Heart left ventricle (tissue), 16 donors: ENCODE data around the gene VSIG2. TPM values are rescaled to one million over a fixed set of nuclear protein-coding genes. Genes with fewer than 3 reads are reported as not detected.

Source experiments
- ATAC-seq, 4 donors: fragments of 200-7000 bp; cut with Tn5 transposase; one replicate each; pipeline ENCODE4 v1.9.1; 2020 to 2022; ENCODE audit warnings: moderate library complexity in 4 of 4, mild to moderate bottlenecking in 3 of 4, moderate number of reproducible peaks in 1 of 4
- DNase-seq, 5 donors: peaks; one replicate each; pipeline ENCODE4 v3.0.0-alpha.2; 2020
- H3K27ac ChIP-seq, 12 donors: fragments of 200-600 bp; sonication (generic) in 4 of 12; one replicate each; pipeline versions ENCODE4 v1.5.0 to v1.8.0; 2016 to 2022; ENCODE audit warnings: mild to moderate bottlenecking in 2 of 12
- H3K27me3 ChIP-seq, 9 donors: fragments of 200-600 bp; sonication (generic) in 2 of 9; one replicate each; pipeline versions ENCODE4 v1.5.1 to v1.8.0; 2016 to 2022; ENCODE audit warnings: mild to moderate bottlenecking in 3 of 9
- H3K36me3 ChIP-seq, 9 donors: fragments of 200-600 bp; sonication (generic) in 2 of 9; one replicate each; pipeline versions ENCODE4 v1.5.0 to v1.8.0; 2018 to 2022; ENCODE audit warnings: mild to moderate bottlenecking in 2 of 9
- H3K4me1 ChIP-seq, 12 donors: fragments of 200-600 bp; sonication (generic) in 4 of 12; one replicate each; pipeline versions ENCODE4 v1.5.0 to v1.8.0; 2016 to 2022; ENCODE audit warnings: mild to moderate bottlenecking in 3 of 12
- H3K4me3 ChIP-seq, 12 donors: fragments of 200-600 bp; sonication (generic) in 4 of 12; one replicate each; pipeline versions ENCODE4 v1.5.0 to v1.8.0; 2017 to 2022; ENCODE audit warnings: mild to moderate bottlenecking in 9 of 12, moderate library complexity in 4 of 12
- H3K9me3 ChIP-seq, 12 donors: fragments of 200-600 bp; sonication (generic) in 4 of 12; one replicate each; pipeline versions ENCODE4 v1.5.0 to v1.8.0; 2016 to 2022; ENCODE audit warnings: mild to moderate bottlenecking in 1 of 12
- POLR2A ChIP-seq, 2 donors: fragments of 450-650 bp; IDR thresholded peaks; one replicate each; pipeline ENCODE4 v1.6.1; 2017; ENCODE audit warnings: antibody characterized with exemption in 2 of 2, mild to moderate bottlenecking in 2 of 2, moderate library complexity in 2 of 2
- WGBS, 4 donors: extraction: QIAGEN DNeasy Blood & Tissue Kit in 2 of 4; methylation state at CpG; one replicate each; pipeline versions ENCODE4 v1.1.5 to v1.1.7; 2013 to 2018; 5-methylcytosine and 5-hydroxymethylcytosine counted together
- intact Hi-C, 10 donors: fragments of 100-400 bp; cut with DNase I; formaldehyde crosslinking; loops; one replicate each; pipeline versions ENCODE4 v1.11.1 to v1.14.2; 2022
- polyA plus RNA-seq, 2 donors: library from polyadenylated mRNA; stranded (reverse); fragments of 200-250 nt; gene quantifications; one replicate each; pipeline ENCODE4 v1.2.3, GENCODE V29; 2013
- total RNA-seq, 9 donors: library from RNA; depleted of rRNA in 2 of 9; stranded (reverse); fragments of >200 nt in 2 of 9; fragmentation: NEBNext Ultra II Directional in 3 of 9; extraction: Animal tissue kit (Norgen Biotek cat#: 25700) in 3 of 9; gene quantifications; one replicate each; pipeline versions ENCODE4 v1.1.0 to v1.2.4, GENCODE V29; 2016 to 2023
- TF ChIP-seq, protein P1 (sequence below), 12 donors: fragments of 200-600 bp; sonication (generic) in 4 of 12; IDR thresholded peaks; one replicate each; pipeline versions ENCODE4 v1.5.0 to v1.8.0; 2018 to 2022; ENCODE audit warnings: antibody characterized with exemption in 12 of 12, mild to moderate bottlenecking in 5 of 12
- donor health status: ischemic (EF 13 %, LVEDD 7.1; RV severe dilation, severe dysfunction).
- donor health status: healthy with polysubstance abuse.
- donor health status: DM: no; HTN: yes; CAD: no.
- donor health status: DM: no; HTN: no; CAD: no.
- donor health status: ischemic (EF 25% LVEDD 6.9; RV normal size, moderate dysfunction).
- donor health status: ischemic (EF 25% LVEDD 5.7; RV mildly dilated, moderate dysfunction).
- donor health status: healthy.
- donor health status: DM: yes; HTN: yes; CAD: no.
- donor health status: ischemic (EF 35%, LVEDD 5.7; RV mildly dilated, moderate dysfunction).
- donor health status: nonischemic (EF 11% LVEDD 7.7; RV severe dilation, severe dysfunction).
- donor health status: DM: yes; HTN: yes; CAD: no.
- donor health status: PGD.
- donor health status: ischemic (EF 29% LVEDD 5.4; RV normal size, mild dysfunction).
- donor health status: nonischemic (EF 23%, LVEDD 6.1; RV moderate dilation, normal function).

The VSIG2 gene
- total and polyA plus RNA-seq, 11 donors: 0.42 to 4.8 (median 1.3) TPM

DNA sequence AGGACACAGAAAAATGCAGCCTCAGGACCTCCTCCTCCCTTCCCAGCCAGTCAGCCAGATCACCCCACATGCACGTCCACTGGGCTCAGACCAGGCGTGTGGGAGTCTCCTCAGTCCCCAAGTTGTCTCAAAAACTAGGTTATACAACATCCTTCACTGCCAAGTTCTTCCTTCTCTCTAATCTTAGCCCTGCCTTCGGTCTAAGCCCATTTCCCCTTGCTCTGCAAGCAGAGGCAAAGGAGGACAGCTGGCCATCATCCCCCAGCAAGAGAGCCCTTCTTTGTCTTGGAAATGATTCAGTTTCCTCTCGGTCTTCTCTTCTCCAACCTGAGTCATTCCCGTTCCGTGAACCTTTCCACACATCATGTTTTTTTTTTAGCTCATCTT lies 26.3 kb downstream of the VSIG2 start:
- Histone ChIP-seq H3K4me1 (peaks cover 6 to 26% (median 14%) of the 10 kb centered on the region in 12 donors), H3K9me3 (no peaks in the 10 kb centered on the region), H3K36me3 (no peaks in the 10 kb centered on the region), H3K27ac (peak overlapping the region in 7 of 12 donors; percentile 7 to 70 (median 29)), H3K4me3 (no peak overlapping the region), H3K27me3 (peaks cover 0 to 18% (median 3%) of the 10 kb centered on the region in 9 donors)
- WGBS, 4 donors: 12 to 24% (median 17%) methylated on average over 6 of the region's 6 CpGs
- DNase-seq: no peak
- peak in 3 of 4 donors; percentile 39 to 64 (median 41) for ATAC-seq
- intact Hi-C loops: no loop called here
- TF ChIP-seq, protein P1, sequence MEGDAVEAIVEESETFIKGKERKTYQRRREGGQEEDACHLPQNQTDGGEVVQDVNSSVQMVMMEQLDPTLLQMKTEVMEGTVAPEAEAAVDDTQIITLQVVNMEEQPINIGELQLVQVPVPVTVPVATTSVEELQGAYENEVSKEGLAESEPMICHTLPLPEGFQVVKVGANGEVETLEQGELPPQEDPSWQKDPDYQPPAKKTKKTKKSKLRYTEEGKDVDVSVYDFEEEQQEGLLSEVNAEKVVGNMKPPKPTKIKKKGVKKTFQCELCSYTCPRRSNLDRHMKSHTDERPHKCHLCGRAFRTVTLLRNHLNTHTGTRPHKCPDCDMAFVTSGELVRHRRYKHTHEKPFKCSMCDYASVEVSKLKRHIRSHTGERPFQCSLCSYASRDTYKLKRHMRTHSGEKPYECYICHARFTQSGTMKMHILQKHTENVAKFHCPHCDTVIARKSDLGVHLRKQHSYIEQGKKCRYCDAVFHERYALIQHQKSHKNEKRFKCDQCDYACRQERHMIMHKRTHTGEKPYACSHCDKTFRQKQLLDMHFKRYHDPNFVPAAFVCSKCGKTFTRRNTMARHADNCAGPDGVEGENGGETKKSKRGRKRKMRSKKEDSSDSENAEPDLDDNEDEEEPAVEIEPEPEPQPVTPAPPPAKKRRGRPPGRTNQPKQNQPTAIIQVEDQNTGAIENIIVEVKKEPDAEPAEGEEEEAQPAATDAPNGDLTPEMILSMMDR (IDR thresholded peaks at IDR 0.05): no peak
- no peak for TF ChIP-seq POLR2A (IDR thresholded peaks at IDR 0.05)

DNA sequence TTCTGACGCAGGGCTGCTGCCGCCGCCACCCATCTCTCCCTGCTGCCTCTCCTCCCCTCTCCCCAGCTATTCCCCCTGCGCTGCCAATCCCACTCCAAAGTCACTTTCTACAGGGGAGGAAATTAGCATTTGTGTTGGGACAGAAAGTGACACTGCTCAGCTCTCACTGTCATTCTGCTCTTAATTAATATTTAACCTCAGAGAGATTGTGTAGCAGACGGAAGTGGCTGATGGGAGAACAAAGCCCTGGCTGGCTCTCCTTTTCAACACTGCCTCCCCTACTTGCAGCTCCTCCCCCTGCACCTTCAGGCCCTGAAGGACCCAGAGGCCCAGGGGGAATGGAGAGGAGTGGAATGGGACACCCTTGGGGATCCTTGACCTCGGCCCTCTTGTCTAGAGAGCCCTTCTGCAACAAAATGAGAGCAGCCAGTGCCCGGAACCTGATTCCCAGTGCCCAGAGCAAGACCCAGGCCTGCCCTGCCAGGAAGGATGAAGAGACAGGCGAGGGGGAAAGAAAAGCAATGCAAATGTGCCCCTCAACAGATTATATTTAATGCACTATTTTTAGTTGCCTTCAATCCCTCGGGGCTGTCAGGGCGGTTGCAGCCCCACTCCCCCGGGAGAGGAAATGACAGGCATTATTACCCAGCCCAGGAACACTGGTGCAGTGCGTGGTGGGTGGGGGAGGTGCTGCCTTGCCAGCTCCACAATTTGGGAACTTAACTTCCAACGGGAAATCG lies 26.9 kb downstream of the VSIG2 start:
- H3K9me3 ChIP-seq: no peaks in the 10 kb centered on the region
- H3K36me3 ChIP-seq: no peaks in the 10 kb centered on the region
- TF ChIP-seq, protein P1 (IDR thresholded peaks at IDR 0.05): no peak
- TF ChIP-seq POLR2A (IDR thresholded peaks at IDR 0.05): no peak
- H3K27ac ChIP-seq: peak overlapping the region in 9 of 12 donors; percentile 7 to 70 (median 24)
- H3K27me3 ChIP-seq: peaks cover 0 to 23% (median 3%) of the 10 kb centered on the region in 9 donors
- intact Hi-C loops: no loop called here
- 27 to 31% (median 28%) methylated on average over 14 of the region's 14 CpGs for WGBS, 4 donors
- no peak overlapping the region for H3K4me3 ChIP-seq
- ATAC-seq (peak in 3 of 4 donors; percentile 37 to 57 (median 56)), DNase-seq (peak in 2 of 5 donors; percentile 52 to 57)
- H3K4me1 ChIP-seq: peaks cover 6 to 26% (median 14%) of the 10 kb centered on the region in 12 donors

DNA sequence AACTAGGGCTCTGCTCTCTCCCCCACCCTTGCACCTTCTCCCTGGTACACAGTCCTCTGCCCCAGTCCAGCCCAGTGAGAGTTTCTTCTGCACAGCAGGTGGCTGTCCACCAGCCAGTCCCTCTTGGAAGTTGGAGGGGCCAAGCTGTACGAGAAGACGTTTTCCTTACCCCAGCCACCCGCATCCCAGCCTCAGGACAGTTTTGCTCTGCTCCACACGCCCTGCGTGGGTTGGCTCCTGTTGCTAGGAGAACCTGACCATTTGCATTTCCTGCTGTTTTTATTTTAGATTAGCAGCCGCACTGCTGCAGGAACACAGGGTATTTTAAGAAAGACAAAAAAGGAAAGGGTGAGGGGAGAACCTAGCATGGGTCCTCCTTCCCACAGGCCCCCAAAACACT lies 29.9 kb downstream of the VSIG2 start:
- Histone ChIP-seq H3K9me3 (no peaks in the 10 kb centered on the region), H3K36me3 (no peaks in the 10 kb centered on the region), H3K4me1 (peaks cover 6 to 45% (median 26%) of the 10 kb centered on the region in 12 donors), H3K27ac (no peak overlapping the region), H3K27me3 (peaks cover 0 to 42% (median 22%) of the 10 kb centered on the region in 9 donors), H3K4me3 (no peak overlapping the region)
- intact Hi-C loops: no loop called here
- no peak for ATAC-seq
- no peak for DNase-seq
- WGBS, 4 donors: 21 to 30% (median 26%) methylated on average over 6 of the region's 6 CpGs
- TF ChIP-seq, protein P1 (IDR thresholded peaks at IDR 0.05): no peak
- TF ChIP-seq POLR2A (IDR thresholded peaks at IDR 0.05): no peak

DNA sequence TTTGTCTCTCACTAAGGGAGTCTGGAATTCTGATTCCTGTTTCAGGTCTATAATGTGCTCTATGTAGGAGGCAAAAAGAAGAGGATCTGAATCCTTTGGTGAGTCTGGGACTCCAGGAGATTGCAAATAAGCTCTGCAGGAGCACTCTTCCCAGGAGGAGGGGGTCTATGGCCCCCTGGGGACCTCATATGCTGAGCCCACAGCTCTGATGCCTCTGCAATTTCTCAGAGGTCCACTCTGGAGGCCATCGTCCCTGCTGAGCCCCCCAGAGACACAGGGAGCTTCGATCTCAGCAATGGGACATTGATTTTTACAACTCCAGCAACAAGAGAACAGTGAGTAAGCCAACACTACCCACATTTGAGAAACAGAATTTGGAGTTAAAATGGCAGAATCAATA lies 32.5 kb downstream of the VSIG2 start:
- Histone ChIP-seq H3K4me3 (no peak overlapping the region), H3K4me1 (peaks cover 0 to 34% (median 13%) of the 10 kb centered on the region in 12 donors), H3K27ac (no peak overlapping the region), H3K9me3 (no peaks in the 10 kb centered on the region), H3K36me3 (no peaks in the 10 kb centered on the region), H3K27me3 (peaks cover 0 to 52% (median 22%) of the 10 kb centered on the region in 9 donors)
- DNase-seq: no peak
- intact Hi-C loops: loop anchor here in 4 of 10 donors (2.0 to 5.0 kb wide), 2 partner anchors 42 to 45 kb away; no protein-coding TSS in a partner anchor
- 39 to 52% (median 43%) methylated on average over 2 of the region's 2 CpGs for WGBS, 4 donors
- TF ChIP-seq, protein P1 (IDR thresholded peaks at IDR 0.05): no peak
- no peak for TF ChIP-seq POLR2A (IDR thresholded peaks at IDR 0.05)
- ATAC-seq: no peak
